ENCODE measurements around the gene SLC25A3.

DNA sequence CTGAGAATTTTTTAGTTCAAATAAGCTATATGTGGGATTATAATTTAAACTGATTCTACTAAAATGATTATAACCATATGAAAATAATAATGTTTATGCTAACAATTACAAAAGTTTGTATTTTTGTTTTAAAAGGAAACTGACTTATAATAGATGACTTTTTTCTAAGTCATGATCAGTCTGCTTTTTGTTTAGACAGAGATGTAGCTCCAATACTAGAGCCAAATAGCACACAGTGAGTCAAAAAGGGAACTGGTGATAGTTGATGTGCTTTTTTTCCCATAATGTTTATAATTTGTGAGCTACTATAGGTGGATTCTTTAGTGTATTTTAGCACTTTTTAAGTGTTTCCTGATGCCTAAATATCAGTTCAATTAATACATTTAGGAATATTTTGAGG, 49.8 kb upstream of the SLC25A3 start:
- TF ChIP-seq, protein P1, sequence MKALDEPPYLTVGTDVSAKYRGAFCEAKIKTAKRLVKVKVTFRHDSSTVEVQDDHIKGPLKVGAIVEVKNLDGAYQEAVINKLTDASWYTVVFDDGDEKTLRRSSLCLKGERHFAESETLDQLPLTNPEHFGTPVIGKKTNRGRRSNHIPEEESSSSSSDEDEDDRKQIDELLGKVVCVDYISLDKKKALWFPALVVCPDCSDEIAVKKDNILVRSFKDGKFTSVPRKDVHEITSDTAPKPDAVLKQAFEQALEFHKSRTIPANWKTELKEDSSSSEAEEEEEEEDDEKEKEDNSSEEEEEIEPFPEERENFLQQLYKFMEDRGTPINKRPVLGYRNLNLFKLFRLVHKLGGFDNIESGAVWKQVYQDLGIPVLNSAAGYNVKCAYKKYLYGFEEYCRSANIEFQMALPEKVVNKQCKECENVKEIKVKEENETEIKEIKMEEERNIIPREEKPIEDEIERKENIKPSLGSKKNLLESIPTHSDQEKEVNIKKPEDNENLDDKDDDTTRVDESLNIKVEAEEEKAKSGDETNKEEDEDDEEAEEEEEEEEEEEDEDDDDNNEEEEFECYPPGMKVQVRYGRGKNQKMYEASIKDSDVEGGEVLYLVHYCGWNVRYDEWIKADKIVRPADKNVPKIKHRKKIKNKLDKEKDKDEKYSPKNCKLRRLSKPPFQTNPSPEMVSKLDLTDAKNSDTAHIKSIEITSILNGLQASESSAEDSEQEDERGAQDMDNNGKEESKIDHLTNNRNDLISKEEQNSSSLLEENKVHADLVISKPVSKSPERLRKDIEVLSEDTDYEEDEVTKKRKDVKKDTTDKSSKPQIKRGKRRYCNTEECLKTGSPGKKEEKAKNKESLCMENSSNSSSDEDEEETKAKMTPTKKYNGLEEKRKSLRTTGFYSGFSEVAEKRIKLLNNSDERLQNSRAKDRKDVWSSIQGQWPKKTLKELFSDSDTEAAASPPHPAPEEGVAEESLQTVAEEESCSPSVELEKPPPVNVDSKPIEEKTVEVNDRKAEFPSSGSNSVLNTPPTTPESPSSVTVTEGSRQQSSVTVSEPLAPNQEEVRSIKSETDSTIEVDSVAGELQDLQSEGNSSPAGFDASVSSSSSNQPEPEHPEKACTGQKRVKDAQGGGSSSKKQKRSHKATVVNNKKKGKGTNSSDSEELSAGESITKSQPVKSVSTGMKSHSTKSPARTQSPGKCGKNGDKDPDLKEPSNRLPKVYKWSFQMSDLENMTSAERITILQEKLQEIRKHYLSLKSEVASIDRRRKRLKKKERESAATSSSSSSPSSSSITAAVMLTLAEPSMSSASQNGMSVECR (CRISPR knock-in tag; IDR thresholded peaks at IDR 0.05; ENCODE audit: borderline replicate concordance) = no peak
- TF ChIP-seq, protein P2, sequence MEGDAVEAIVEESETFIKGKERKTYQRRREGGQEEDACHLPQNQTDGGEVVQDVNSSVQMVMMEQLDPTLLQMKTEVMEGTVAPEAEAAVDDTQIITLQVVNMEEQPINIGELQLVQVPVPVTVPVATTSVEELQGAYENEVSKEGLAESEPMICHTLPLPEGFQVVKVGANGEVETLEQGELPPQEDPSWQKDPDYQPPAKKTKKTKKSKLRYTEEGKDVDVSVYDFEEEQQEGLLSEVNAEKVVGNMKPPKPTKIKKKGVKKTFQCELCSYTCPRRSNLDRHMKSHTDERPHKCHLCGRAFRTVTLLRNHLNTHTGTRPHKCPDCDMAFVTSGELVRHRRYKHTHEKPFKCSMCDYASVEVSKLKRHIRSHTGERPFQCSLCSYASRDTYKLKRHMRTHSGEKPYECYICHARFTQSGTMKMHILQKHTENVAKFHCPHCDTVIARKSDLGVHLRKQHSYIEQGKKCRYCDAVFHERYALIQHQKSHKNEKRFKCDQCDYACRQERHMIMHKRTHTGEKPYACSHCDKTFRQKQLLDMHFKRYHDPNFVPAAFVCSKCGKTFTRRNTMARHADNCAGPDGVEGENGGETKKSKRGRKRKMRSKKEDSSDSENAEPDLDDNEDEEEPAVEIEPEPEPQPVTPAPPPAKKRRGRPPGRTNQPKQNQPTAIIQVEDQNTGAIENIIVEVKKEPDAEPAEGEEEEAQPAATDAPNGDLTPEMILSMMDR (IDR thresholded peaks at IDR 0.05) = no peak
- TF ChIP-seq, protein P3, sequence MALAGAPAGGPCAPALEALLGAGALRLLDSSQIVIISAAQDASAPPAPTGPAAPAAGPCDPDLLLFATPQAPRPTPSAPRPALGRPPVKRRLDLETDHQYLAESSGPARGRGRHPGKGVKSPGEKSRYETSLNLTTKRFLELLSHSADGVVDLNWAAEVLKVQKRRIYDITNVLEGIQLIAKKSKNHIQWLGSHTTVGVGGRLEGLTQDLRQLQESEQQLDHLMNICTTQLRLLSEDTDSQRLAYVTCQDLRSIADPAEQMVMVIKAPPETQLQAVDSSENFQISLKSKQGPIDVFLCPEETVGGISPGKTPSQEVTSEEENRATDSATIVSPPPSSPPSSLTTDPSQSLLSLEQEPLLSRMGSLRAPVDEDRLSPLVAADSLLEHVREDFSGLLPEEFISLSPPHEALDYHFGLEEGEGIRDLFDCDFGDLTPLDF (CRISPR knock-in tag; IDR thresholded peaks at IDR 0.05) = no peak
